HCT116 (cell line): ENCODE measurements around the gene SUSD5. TPM values are rescaled to one million over a fixed set of nuclear protein-coding genes. Genes with fewer than 3 reads are reported as not detected.

Experiments
- ATAC-seq: fragments of 200-7000 bp; cut with Tn5 transposase; 2 replicates; pipeline ENCODE4 v1.9.1; 2020; ENCODE audit warnings: mild to moderate bottlenecking, moderate library complexity
- BruUV-seq: library from RNA; stranded (reverse); fragments of 400-500 nt; replicated peaks from 2 replicates; lab custom pipeline; 2021; lab: Mats Ljungman, UMichigan
- CTCF ChIA-PET: fragments of 300-600 bp; sonication (Branson Sonifier 250); formaldehyde crosslinking; loops from one replicate; lab custom pipeline; 2021; ENCODE audit warnings: antibody characterized with exemption; lab: Charles Lee
- POLR2A ChIA-PET: fragments of 300-600, 350-600 bp; sonication (Branson Sonifier 250); formaldehyde crosslinking; loops from one replicate; lab custom pipeline; 2021; ENCODE audit warnings: antibody characterized with exemption; lab: Charles Lee
- RAD21 ChIA-PET, 2 experiments: fragments of 300-600 bp; sonication (Branson Sonifier 250); formaldehyde crosslinking; loops; one replicate each; lab custom pipeline; 2023; ENCODE audit warnings: low total read pairs in 2 of 2; ENCODE audit not compliant: uncharacterized antibody in 2 of 2, unreplicated experiment in 2 of 2, low non-redundant PET in 1 of 2; lab: Charles Lee
- DNase-seq: peaks from one replicate; pipeline ENCODE4 v3.0.0-alpha.2; 2010; ENCODE audit warnings: low read depth, low spot score
- H2AFZ ChIP-seq: fragments of 200-600 bp; shearing (Covaris generic), sonication (generic); 2 replicates; pipeline ENCODE4 v1.6.1; 2017; ENCODE audit warnings: low read depth, mixed run types, mixed read lengths, antibody characterized with exemption, low read length; ENCODE audit not compliant: poor library complexity, severe bottlenecking
- H3K27ac ChIP-seq: 2 replicates; pipeline ENCODE4 v1.5.1; 2012; ENCODE audit warnings: low read depth, low read length
- H3K27me3 ChIP-seq: fragments of 200-600 bp; sonication (generic); 2 replicates; pipeline ENCODE4 v1.6.1; 2016; ENCODE audit warnings: mixed run types, low read length, mixed read lengths; ENCODE audit not compliant: insufficient read depth
- H3K36me3 ChIP-seq, 2 experiments: fragments of 200-500 bp in 1 of 2; fragments of 200-600 bp in 1 of 2; sonication (Bioruptor generic) in 1 of 2; sonication (generic) in 1 of 2; 2 replicates each; pipeline versions ENCODE4 v1.5.1 to v1.6.1; 2014 to 2016; ENCODE audit warnings: low read length in 2 of 2, inconsistent platforms in 1 of 2, mixed read lengths in 1 of 2, mixed run types in 1 of 2; ENCODE audit not compliant: insufficient read depth in 2 of 2, control insufficient read depth in 1 of 2
- H3K4me1 ChIP-seq, 2 experiments: fragments of 200-600 bp in 1 of 2; sonication (generic) in 1 of 2; 2 replicates each; pipeline versions ENCODE4 v1.5.1 to v1.6.1; 2012 to 2017; ENCODE audit warnings: low read length in 2 of 2, inconsistent platforms in 1 of 2, mild to moderate bottlenecking in 1 of 2, mixed read lengths in 1 of 2, mixed run types in 1 of 2, moderate library complexity in 1 of 2; ENCODE audit not compliant: insufficient read depth in 2 of 2, control insufficient read depth in 1 of 2
- H3K4me2 ChIP-seq: fragments of 200-600 bp; sonication (generic); 2 replicates; pipeline ENCODE4 v1.6.1; 2017; ENCODE audit warnings: mixed run types, low read length, mixed read lengths
- H3K4me3 ChIP-seq, 2 experiments: fragments of 200-600 bp in 1 of 2; sonication (generic) in 1 of 2; replicated peaks in 1 of 2; 2 replicates each; pipeline ENCODE4 v1.5.1; 2011 to 2016; ENCODE audit warnings: low read length in 2 of 2, control low read depth in 1 of 2, low read depth in 1 of 2, mild to moderate bottlenecking in 1 of 2, mixed read lengths in 1 of 2, mixed run types in 1 of 2
- H3K79me2 ChIP-seq: fragments of 200-600 bp; sonication (generic); 2 replicates; pipeline ENCODE4 v1.6.1; 2017; ENCODE audit warnings: mild to moderate bottlenecking, mixed run types, low read length, moderate library complexity, mixed read lengths; ENCODE audit not compliant: insufficient read depth
- H3K9ac ChIP-seq: fragments of 200-600 bp; sonication (generic); 2 replicates; pipeline ENCODE4 v1.6.1; 2016; ENCODE audit warnings: low read length, mixed read lengths
- H3K9me2 ChIP-seq: fragments of 200-600 bp; sonication (generic), shearing (Covaris generic); 2 replicates; pipeline ENCODE4 v1.6.1; 2017; ENCODE audit warnings: mixed run types, mild to moderate bottlenecking, moderate library complexity; ENCODE audit not compliant: insufficient read depth
- H3K9me3 ChIP-seq, 2 experiments: fragments of 200-500 bp in 1 of 2; fragments of 200-600 bp in 1 of 2; sonication (Bioruptor generic) in 1 of 2; sonication (generic) in 1 of 2; 2 replicates each; pipeline ENCODE4 v1.6.1; 2014 to 2017; ENCODE audit warnings: low read length in 2 of 2, mixed read lengths in 2 of 2, inconsistent platforms in 1 of 2, low read depth in 1 of 2, mild to moderate bottlenecking in 1 of 2, mixed run types in 1 of 2, moderate library complexity in 1 of 2; ENCODE audit not compliant: control insufficient read depth in 1 of 2, insufficient read depth in 1 of 2
- H4K20me1 ChIP-seq: fragments of 200-600 bp; sonication (generic), shearing (Covaris generic); 2 replicates; pipeline ENCODE4 v1.6.1; 2017; ENCODE audit warnings: mixed run types, mild to moderate bottlenecking, moderate library complexity; ENCODE audit not compliant: insufficient read depth
- ATF3 ChIP-seq: IDR thresholded peaks from 2 replicates; pipeline ENCODE4 v1.6.1; 2012
- CBX3 ChIP-seq: IDR thresholded peaks from 2 replicates; pipeline ENCODE4 v1.6.1; 2012; ENCODE audit warnings: low read depth
- CEBPB ChIP-seq: IDR thresholded peaks from 2 replicates; pipeline ENCODE4 v1.6.1; 2012; ENCODE audit warnings: low read depth
- CTCF ChIP-seq, 3 experiments: fragments of 200-600 bp in 1 of 3; sonication (generic) in 1 of 3; IDR thresholded peaks in 2 of 3; conservative IDR thresholded peaks in 1 of 3; 2 replicates each; pipeline ENCODE4 v1.5.1; 2012 to 2017; ENCODE audit warnings: low read depth in 2 of 3, low read length in 2 of 3, antibody characterized with exemption in 1 of 3, borderline replicate concordance in 1 of 3, control low read depth in 1 of 3, mild to moderate bottlenecking in 1 of 3, mixed read lengths in 1 of 3, mixed run types in 1 of 3, moderate library complexity in 1 of 3; ENCODE audit not compliant: insufficient read depth in 1 of 3
- EGR1 ChIP-seq: IDR thresholded peaks from 2 replicates; pipeline ENCODE4 v1.6.1; 2012; ENCODE audit warnings: low read depth
- ELF1 ChIP-seq: IDR thresholded peaks from 2 replicates; pipeline ENCODE4 v1.6.1; 2012; ENCODE audit warnings: low read depth, borderline replicate concordance
- JUND ChIP-seq: IDR thresholded peaks from 2 replicates; pipeline ENCODE4 v1.6.1; 2012
- MAX ChIP-seq: IDR thresholded peaks from 2 replicates; pipeline ENCODE4 v1.6.1; 2012
- POLR2AphosphoS5 ChIP-seq: IDR thresholded peaks from 2 replicates; pipeline ENCODE4 v1.6.1; 2011; ENCODE audit warnings: mild to moderate bottlenecking, low read depth, low read length, moderate library complexity
- REST ChIP-seq: IDR thresholded peaks from 2 replicates; pipeline ENCODE4 v1.6.1; 2012; ENCODE audit warnings: low read depth
- SIN3A ChIP-seq: IDR thresholded peaks from 2 replicates; pipeline ENCODE4 v1.6.1; 2012; ENCODE audit warnings: low read depth
- SP1 ChIP-seq: IDR thresholded peaks from 2 replicates; pipeline ENCODE4 v1.6.1; 2012; ENCODE audit warnings: low read depth
- TCF7L2 ChIP-seq: IDR thresholded peaks from 2 replicates; pipeline ENCODE4 v1.7.0; 2011; ENCODE audit warnings: borderline replicate concordance, inconsistent platforms; ENCODE audit not compliant: insufficient read depth, insufficient read length; ENCODE audit errors: extremely low read depth
- YY1 ChIP-seq: IDR thresholded peaks from 2 replicates; pipeline ENCODE4 v1.6.1; 2011; ENCODE audit warnings: low read length, low read depth, moderate library complexity, mild to moderate bottlenecking; ENCODE audit not compliant: insufficient replicate concordance; ENCODE audit errors: extremely low read depth
- ZBTB33 ChIP-seq: IDR thresholded peaks from 2 replicates; pipeline ENCODE4 v1.6.1; 2011; ENCODE audit warnings: mild to moderate bottlenecking, low read length, moderate library complexity; ENCODE audit not compliant: insufficient replicate concordance; ENCODE audit errors: extremely low read depth
- intact Hi-C: fragments of 100-400 bp; cut with micrococcal nuclease; formaldehyde crosslinking; loops from 2 replicates; pipeline ENCODE4 v1.10.0; 2022
- total RNA-seq: library from RNA; stranded (reverse); gene quantifications from one replicate; pipeline ENCODE4 v1.2.1, GENCODE V29; 2021; ENCODE audit not compliant: unreplicated experiment

Gene SUSD5
- total RNA-seq, 1 experiment from 2014 or later, result not detected

- no peak for TF ChIP-seq ZBTB33
Observed at GRCh38 chr3:33246786-33247185, 28.2 kb upstream of the SUSD5 start (continued).

- H3K9me3 ChIP-seq, result no peaks in the 10 kb centered on the region
- H4K20me1 ChIP-seq, result no peaks in the 10 kb centered on the region
- no peak for DNase-seq
- CTCF ChIA-PET, result no interaction called here
- no peak overlapping the region for H3K4me2 ChIP-seq
- no peak overlapping the region for H3K4me3 ChIP-seq
- intact Hi-C loops, result no loop called here
- no peaks in the 10 kb centered on the region for H3K79me2 ChIP-seq
- H3K9me2 ChIP-seq, result no peaks in the 10 kb centered on the region
- H3K36me3 ChIP-seq, result no peaks in the 10 kb centered on the region
- RAD21 ChIA-PET, result no interaction called here
- H3K27me3 ChIP-seq, result no peaks in the 10 kb centered on the region
- no peak overlapping the region for H3K9ac ChIP-seq
- POLR2A ChIA-PET, result no interaction called here
- H3K4me1 ChIP-seq, result no peaks in the 10 kb centered on the region
- no peak overlapping the region for H3K27ac ChIP-seq
- no peak overlapping the region for H2AFZ ChIP-seq
- no TSS peak for BruUV-seq
- no peak for ATAC-seq
- no peak for TF ChIP-seq POLR2AphosphoS5
- TF ChIP-seq CEBPB, result no peak
- TF ChIP-seq ELF1, result no peak
- TF ChIP-seq EGR1, result no peak
- TF ChIP-seq CBX3, result no peak
- TF ChIP-seq SP1, result no peak
- TF ChIP-seq TCF7L2, result no peak
- no peak for TF ChIP-seq REST
- TF ChIP-seq SIN3A, result no peak
- TF ChIP-seq YY1, result no peak
- TF ChIP-seq CTCF (IDR thresholded peaks at IDR 0.05 in 2 of 3, conservative IDR thresholded peaks at IDR 0.05 in 1 of 3; ENCODE audit: borderline replicate concordance in 1 of 3, insufficient read depth in 1 of 3, low read depth in 2 of 3, low read length in 2 of 3), result no peak
- TF ChIP-seq MAX, result no peak
- no peak for TF ChIP-seq ZBTB33
- TF ChIP-seq JUND, result no peak
- no peak for TF ChIP-seq ATF3
Observed at GRCh38 chr3:33240261-33240660, 21.7 kb upstream of the SUSD5 start.
